Measurements from ENCODE around the gene GTF2F1. TPM values are rescaled to one million over a fixed set of nuclear protein-coding genes. Genes with fewer than 3 reads are reported as not detected.

The GTF2F1 gene
- polyA plus RNA-seq, 1 of the 3 experiments (the other 2 are of a cell fraction) = 104 TPM

DNA sequence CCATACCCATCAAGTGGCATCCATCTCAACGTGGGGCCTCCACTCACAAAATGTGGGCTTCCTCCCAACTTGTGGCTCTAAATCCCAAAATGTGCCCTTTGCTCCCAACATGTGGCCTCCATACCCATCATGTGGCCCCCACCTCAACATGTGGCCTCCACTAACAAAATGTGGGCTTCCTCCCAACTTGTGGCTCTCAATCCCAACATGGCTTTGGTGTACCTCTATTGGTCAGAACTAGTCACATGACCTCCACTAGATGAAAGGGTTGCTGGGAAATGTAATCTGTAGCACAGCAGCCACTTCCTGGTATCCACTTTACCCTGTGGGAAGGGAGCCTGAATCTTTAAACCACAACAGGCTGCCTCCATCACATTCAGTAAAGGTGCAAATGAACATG lies 49.5 kb downstream of the GTF2F1 start:
- Histone ChIP-seq H3K4me2 (no peak overlapping the region), H3K79me2 (ENCODE audit: insufficient read depth) (no peaks in the 10 kb centered on the region), H3K4me3 (ENCODE audit: low read depth in 2 of 2, low read length in 1 of 2) (no peak overlapping the region), H3K27me3 (ENCODE audit: insufficient read depth) (no peaks in the 10 kb centered on the region; the same call in 1 of the 2 replicates), H3K9me2 (no peaks in the 10 kb centered on the region), H3K27ac (ENCODE audit: low read depth in 2 of 2, low read length in 1 of 2) (no peak overlapping the region), H2AFZ (ENCODE audit: low read depth) (no peak overlapping the region), H3K4me1 (ENCODE audit: control insufficient read depth in 1 of 2, insufficient read depth in 2 of 2, low read depth in 1 of 2, low read length in 1 of 2) (no peaks in the 10 kb centered on the region), H3K36me3 (replicated peaks in 1 of 2; ENCODE audit: control insufficient read depth in 1 of 2, insufficient read depth in 2 of 2, low read length in 1 of 2) (no peaks in the 10 kb centered on the region), H3F3A (replicated peaks; ENCODE audit: insufficient read depth) (no peaks in the 10 kb centered on the region), H3K9me3 (no peaks in the 10 kb centered on the region), H4K20me1 (ENCODE audit: insufficient read depth) (no peaks in the 10 kb centered on the region), H3K9ac (no peak overlapping the region)
- ChIA-PET POLR2A (no interaction called here), CTCF (no interaction called here)
- no peak for DNase-seq
- TF ChIP-seq CHD2 (IDR thresholded peaks at IDR 0.05; ENCODE audit: low read length, partially characterized antibody) (no peak), USF1 (IDR thresholded peaks at IDR 0.05; ENCODE audit: borderline replicate concordance, low read depth) (peak; percentile 33; the same call in 1 of the 2 replicates), ELF1 (IDR thresholded peaks at IDR 0.05) (no peak), RCOR1 (IDR thresholded peaks at IDR 0.05; ENCODE audit: low read length) (no peak)
- 59% methylated on average over 1 of the region's 1 CpG for WGBS (ENCODE audit: low lambda C conversion rate)

GRCh38 chr19:6340493-6341201 lies 52.3 kb downstream of the GTF2F1 start:
- no peak for TF ChIP-seq TAF1 (IDR thresholded peaks at IDR 0.05; ENCODE audit: borderline replicate concordance, low read depth, low read length)
- no peak for TF ChIP-seq TEAD4 (IDR thresholded peaks at IDR 0.05; ENCODE audit: borderline replicate concordance, insufficient read depth)
- 0 out of 2 replicates have a peak, but pooled peaks have one; percentile 4 for TF ChIP-seq RAD21 (IDR thresholded peaks at IDR 0.05; ENCODE audit: low read length)
- Histone ChIP-seq H3K27me3 (ENCODE audit: insufficient read depth) (no peaks in the 10 kb centered on the region; the same call in 1 of the 2 replicates), H3K4me3 (ENCODE audit: low read depth in 2 of 2, low read length in 1 of 2) (no peak overlapping the region), H3K9ac (no peak overlapping the region), H3K4me2 (no peak overlapping the region), H3F3A (replicated peaks; ENCODE audit: insufficient read depth) (no peaks in the 10 kb centered on the region), H3K4me1 (ENCODE audit: control insufficient read depth in 1 of 2, insufficient read depth in 2 of 2, low read depth in 1 of 2, low read length in 1 of 2) (no peaks in the 10 kb centered on the region), H3K9me3 (no peaks in the 10 kb centered on the region), H3K79me2 (ENCODE audit: insufficient read depth) (no peaks in the 10 kb centered on the region), H3K9me2 (no peaks in the 10 kb centered on the region), H4K20me1 (ENCODE audit: insufficient read depth) (no peaks in the 10 kb centered on the region), H3K27ac (ENCODE audit: low read depth in 2 of 2, low read length in 1 of 2) (no peak overlapping the region), H2AFZ (ENCODE audit: low read depth) (no peak overlapping the region), H3K36me3 (replicated peaks in 1 of 2; ENCODE audit: control insufficient read depth in 1 of 2, insufficient read depth in 2 of 2, low read length in 1 of 2) (no peaks in the 10 kb centered on the region)
- 32% methylated on average over 14 of the region's 14 CpGs for WGBS (ENCODE audit: low lambda C conversion rate)
- ChIA-PET CTCF (interaction anchor here (1.3 kb wide), 1 partner anchor 122 kb away, joined by 4 read pairs; no protein-coding TSS in a partner anchor), POLR2A (no interaction called here)
- DNase-seq = no peak

DNA sequence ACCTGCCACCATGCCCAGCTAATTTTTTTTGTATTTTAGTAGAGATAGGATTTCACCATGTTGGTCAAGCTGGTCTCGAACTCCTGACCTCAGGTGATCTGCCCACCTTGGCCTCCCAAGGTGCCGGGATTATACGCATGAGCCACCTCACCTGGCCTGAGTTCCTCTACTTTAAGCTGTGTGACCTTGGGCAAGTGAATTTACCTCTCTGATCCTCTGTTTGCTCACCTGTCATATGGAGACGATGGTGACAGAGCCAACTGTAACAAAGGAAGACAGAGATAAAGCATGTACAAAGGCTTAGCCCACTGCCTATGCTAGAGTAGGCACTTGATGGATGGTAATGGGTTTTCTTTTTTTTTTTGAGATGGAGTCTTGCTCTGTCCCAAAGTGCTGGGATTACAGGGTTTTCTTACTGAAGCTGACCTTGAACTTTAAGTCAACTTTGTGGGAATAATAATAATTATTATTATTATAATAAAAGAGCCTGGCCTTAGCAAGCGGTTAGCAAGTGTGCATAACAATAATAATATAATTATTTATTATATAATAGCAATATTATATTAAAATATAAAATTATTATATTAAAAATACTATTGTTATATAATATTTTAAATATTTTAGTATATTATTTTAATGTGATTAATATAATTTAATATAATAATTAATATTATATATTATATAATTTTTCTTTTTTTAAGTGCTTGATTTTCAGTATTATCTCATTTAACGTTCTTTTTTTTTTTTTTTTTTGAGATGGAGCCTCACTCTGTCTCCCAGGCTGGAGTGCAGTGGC lies 58.3 kb downstream of the GTF2F1 start:
- no peak overlapping the region for H3K9ac ChIP-seq
- ChIA-PET CTCF (interaction anchor here (1.0 kb wide), 1 partner anchor 76 kb away, joined by 3 read pairs; no protein-coding TSS in a partner anchor), POLR2A (interaction anchor here (0.6 kb wide), 1 partner anchor 177 kb away, joined by 3 read pairs; no protein-coding TSS in a partner anchor)
- H3K4me3 ChIP-seq (ENCODE audit: low read depth in 2 of 2, low read length in 1 of 2) = no peak overlapping the region
- no peaks in the 10 kb centered on the region for H3K79me2 ChIP-seq (ENCODE audit: insufficient read depth)
- no peaks in the 10 kb centered on the region for H4K20me1 ChIP-seq (ENCODE audit: insufficient read depth)
- H2AFZ ChIP-seq (ENCODE audit: low read depth) = no peak overlapping the region
- no peak for TF ChIP-seq MAX (IDR thresholded peaks at IDR 0.05; ENCODE audit: low read depth)
- TF ChIP-seq, protein P1, sequence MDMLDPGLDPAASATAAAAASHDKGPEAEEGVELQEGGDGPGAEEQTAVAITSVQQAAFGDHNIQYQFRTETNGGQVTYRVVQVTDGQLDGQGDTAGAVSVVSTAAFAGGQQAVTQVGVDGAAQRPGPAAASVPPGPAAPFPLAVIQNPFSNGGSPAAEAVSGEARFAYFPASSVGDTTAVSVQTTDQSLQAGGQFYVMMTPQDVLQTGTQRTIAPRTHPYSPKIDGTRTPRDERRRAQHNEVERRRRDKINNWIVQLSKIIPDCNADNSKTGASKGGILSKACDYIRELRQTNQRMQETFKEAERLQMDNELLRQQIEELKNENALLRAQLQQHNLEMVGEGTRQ (IDR thresholded peaks at IDR 0.05; ENCODE audit: borderline replicate concordance, low read depth, low read length) = no peak
- no peak for TF ChIP-seq FOSL2 (IDR thresholded peaks at IDR 0.05; ENCODE audit: borderline replicate concordance, low read depth)
- TF ChIP-seq PBX3 (IDR thresholded peaks at IDR 0.05) = no peak
- no peak for DNase-seq
- H3K9me2 ChIP-seq = no peaks in the 10 kb centered on the region
- no peaks in the 10 kb centered on the region for H3K9me3 ChIP-seq
- H3K4me2 ChIP-seq = no peak overlapping the region
- peaks cover 11% of the 10 kb centered on the region; the same call in 1 of the 2 replicates for H3K27me3 ChIP-seq (ENCODE audit: insufficient read depth)
- no peak overlapping the region for H3K27ac ChIP-seq (ENCODE audit: low read depth in 2 of 2, low read length in 1 of 2)
- no peaks in the 10 kb centered on the region for H3K4me1 ChIP-seq (ENCODE audit: control insufficient read depth in 1 of 2, insufficient read depth in 2 of 2, low read depth in 1 of 2, low read length in 1 of 2)
- H3F3A ChIP-seq (replicated peaks; ENCODE audit: insufficient read depth) = no peaks in the 10 kb centered on the region
- no peaks in the 10 kb centered on the region for H3K36me3 ChIP-seq (replicated peaks in 1 of 2; ENCODE audit: control insufficient read depth in 1 of 2, insufficient read depth in 2 of 2, low read length in 1 of 2)
- WGBS (ENCODE audit: low lambda C conversion rate) = 48% methylated on average over 6 of the region's 6 CpGs
